ENCODE results near the gene CCDC177. TPM values are rescaled to one million over a fixed set of nuclear protein-coding genes. Genes with fewer than 3 reads are reported as not detected.

CCDC177 gene
- total RNA-seq, 1 donor from 2014 or later = 0.34 TPM

DNA sequence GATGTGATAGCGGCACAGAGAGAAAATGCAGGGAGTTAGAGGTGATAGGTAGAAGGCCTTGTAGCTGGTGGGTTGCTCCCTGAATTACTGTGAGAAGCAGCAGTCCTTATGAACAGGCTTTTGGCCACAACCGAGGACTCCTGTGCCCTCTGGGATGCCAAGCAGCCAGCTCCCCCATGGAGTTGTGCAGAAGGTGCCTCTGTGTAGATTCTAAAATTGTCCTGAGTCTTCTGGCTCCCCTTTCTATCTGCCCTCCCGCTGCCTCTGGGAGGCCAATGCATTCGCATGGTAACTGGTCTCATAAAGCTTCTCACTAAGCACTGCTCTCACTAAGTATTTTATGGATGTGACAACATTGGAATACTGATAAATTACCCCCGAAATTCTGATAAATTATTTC lies 20.7 kb upstream of the CCDC177 start:
- H3K27ac Mint-ChIP-seq = no peak overlapping the region
- no peaks in the 10 kb centered on the region for H3K27me3 Mint-ChIP-seq (ENCODE audit: low read depth)
- H3K9me3 Mint-ChIP-seq = no peaks in the 10 kb centered on the region
- DNase-seq (ENCODE audit: low spot score in 2 of 2, unreplicated experiment in 2 of 2) = no peak
- peaks cover 27% of the 10 kb centered on the region for H3K4me1 Mint-ChIP-seq
- no peak overlapping the region for H3K4me3 Mint-ChIP-seq
- TF ChIP-seq, protein P1, sequence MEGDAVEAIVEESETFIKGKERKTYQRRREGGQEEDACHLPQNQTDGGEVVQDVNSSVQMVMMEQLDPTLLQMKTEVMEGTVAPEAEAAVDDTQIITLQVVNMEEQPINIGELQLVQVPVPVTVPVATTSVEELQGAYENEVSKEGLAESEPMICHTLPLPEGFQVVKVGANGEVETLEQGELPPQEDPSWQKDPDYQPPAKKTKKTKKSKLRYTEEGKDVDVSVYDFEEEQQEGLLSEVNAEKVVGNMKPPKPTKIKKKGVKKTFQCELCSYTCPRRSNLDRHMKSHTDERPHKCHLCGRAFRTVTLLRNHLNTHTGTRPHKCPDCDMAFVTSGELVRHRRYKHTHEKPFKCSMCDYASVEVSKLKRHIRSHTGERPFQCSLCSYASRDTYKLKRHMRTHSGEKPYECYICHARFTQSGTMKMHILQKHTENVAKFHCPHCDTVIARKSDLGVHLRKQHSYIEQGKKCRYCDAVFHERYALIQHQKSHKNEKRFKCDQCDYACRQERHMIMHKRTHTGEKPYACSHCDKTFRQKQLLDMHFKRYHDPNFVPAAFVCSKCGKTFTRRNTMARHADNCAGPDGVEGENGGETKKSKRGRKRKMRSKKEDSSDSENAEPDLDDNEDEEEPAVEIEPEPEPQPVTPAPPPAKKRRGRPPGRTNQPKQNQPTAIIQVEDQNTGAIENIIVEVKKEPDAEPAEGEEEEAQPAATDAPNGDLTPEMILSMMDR (IDR thresholded peaks at IDR 0.05; ENCODE audit: unreplicated experiment) = no peak
- no peaks in the 10 kb centered on the region for H3K36me3 Mint-ChIP-seq

DNA sequence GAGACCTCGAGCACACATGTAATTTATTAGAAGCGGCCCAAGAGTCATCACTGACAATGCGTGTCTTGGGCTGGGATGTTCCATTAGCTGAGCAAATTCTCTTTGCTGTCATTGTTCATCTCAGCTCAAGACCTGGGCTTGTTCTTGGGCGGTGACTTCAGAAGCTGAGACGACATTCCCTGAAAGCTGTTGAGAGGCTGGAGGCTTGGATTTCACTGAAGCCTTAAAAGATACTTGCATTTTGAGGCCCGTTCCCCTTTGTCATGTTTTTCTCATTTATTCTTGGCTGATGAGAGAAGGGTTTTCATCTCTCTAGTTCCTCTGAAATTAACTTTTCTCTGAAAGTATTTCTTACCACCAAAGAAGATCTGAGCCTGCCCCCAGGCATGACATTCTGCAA lies 20.2 kb upstream of the CCDC177 start:
- peaks cover 27% of the 10 kb centered on the region for H3K4me1 Mint-ChIP-seq
- no peaks in the 10 kb centered on the region for H3K36me3 Mint-ChIP-seq
- H3K27ac Mint-ChIP-seq = peak overlapping the region; percentile 76
- no peaks in the 10 kb centered on the region for H3K27me3 Mint-ChIP-seq (ENCODE audit: low read depth)
- H3K4me3 Mint-ChIP-seq = no peak overlapping the region
- H3K9me3 Mint-ChIP-seq = no peaks in the 10 kb centered on the region
- TF ChIP-seq, protein P1 (IDR thresholded peaks at IDR 0.05; ENCODE audit: unreplicated experiment) = no peak
- no peak for DNase-seq (ENCODE audit: low spot score in 2 of 2, unreplicated experiment in 2 of 2)

DNA sequence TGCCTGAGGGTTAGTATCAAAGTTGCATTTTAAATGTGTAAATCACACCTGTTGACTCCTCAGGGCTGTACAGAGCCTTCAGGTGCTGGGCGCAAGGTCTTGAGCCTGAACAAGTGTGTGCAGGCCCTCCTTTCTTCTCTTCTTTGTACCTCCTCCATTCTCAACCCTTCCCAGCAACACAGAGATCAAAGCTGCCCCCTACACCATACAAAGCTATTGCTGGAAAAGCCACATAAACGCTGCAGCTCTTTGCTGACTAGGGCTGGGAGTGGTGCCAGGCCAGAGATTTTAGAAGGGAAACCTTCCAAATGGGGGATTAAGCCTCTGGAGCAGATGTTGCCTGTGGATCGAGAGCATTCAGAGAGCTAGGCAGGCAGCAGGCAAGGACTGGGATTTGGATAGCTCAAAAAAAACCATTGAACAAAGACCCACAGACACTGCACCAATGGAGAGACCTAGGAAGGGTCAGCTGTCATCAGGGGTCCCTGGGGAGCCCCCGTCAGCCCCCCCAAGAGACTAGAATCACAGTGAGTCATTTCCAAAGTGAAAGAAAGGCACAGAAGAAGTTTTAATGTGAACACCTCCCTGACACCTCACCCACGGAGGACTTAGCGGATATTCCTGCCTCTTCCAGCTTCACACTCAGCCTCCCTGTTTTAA lies 18.5 kb upstream of the CCDC177 start:
- peak overlapping the region; percentile 80 for H3K27ac Mint-ChIP-seq
- peak; percentile 48 to 73 for DNase-seq (ENCODE audit: low spot score in 2 of 2, unreplicated experiment in 2 of 2)
- no peaks in the 10 kb centered on the region for H3K27me3 Mint-ChIP-seq (ENCODE audit: low read depth)
- peaks cover 27% of the 10 kb centered on the region for H3K4me1 Mint-ChIP-seq
- H3K4me3 Mint-ChIP-seq = no peak overlapping the region
- H3K9me3 Mint-ChIP-seq = no peaks in the 10 kb centered on the region
- TF ChIP-seq, protein P1 (IDR thresholded peaks at IDR 0.05; ENCODE audit: unreplicated experiment) = no peak
- H3K36me3 Mint-ChIP-seq = no peaks in the 10 kb centered on the region

DNA sequence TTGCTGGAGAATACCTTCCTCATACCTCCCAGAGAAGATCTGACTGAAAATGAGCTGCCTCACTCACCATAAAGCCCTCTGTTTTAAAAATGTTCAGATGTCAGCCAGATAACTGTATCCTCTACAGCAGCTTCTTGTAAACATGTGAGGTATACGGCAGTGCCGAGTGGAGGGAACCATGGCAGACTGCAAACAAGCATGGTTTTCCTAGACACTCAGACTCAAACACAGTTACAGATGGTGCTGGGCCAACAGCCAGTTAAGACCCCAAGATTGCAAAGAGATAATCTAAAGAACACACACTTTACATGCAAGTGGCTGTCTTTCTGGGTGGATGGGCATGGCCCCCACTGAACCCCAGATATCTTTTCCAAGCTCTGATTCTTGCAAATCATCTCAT lies 16.6 kb upstream of the CCDC177 start:
- Mint-ChIP-seq H3K27me3 (ENCODE audit: low read depth) (no peaks in the 10 kb centered on the region), H3K36me3 (no peaks in the 10 kb centered on the region), H3K4me3 (no peak overlapping the region), H3K4me1 (peaks cover 27% of the 10 kb centered on the region), H3K9me3 (no peaks in the 10 kb centered on the region), H3K27ac (no peak overlapping the region)
- TF ChIP-seq, protein P1 (IDR thresholded peaks at IDR 0.05; ENCODE audit: unreplicated experiment) = no peak
- DNase-seq (ENCODE audit: low spot score in 2 of 2, unreplicated experiment in 2 of 2) = no peak

DNA sequence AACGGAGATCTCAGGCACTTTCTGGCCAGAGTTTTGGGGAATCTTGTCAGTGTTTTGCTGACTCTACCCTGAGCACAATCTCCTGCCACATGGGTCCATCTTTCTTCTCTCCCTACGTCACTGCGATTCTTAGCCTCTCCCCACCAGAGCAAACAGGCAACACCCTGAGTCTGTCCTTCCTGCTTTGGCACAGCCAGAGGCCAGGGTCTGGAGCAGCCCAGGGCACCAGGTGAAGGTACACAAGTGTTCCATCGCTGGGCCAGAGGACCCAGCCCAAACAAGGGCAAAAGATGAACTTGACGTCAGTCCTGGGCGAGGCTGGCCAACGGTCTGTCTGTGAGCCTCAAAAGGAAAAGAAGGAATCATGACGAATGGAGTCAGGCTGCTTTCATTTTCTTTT lies 12.7 kb upstream of the CCDC177 start:
- no peak overlapping the region for H3K4me3 Mint-ChIP-seq
- no peak for DNase-seq (ENCODE audit: low spot score in 2 of 2, unreplicated experiment in 2 of 2)
- H3K27me3 Mint-ChIP-seq (ENCODE audit: low read depth) = peaks cover 4% of the 10 kb centered on the region
- H3K4me1 Mint-ChIP-seq = peaks cover 8% of the 10 kb centered on the region
- H3K27ac Mint-ChIP-seq = no peak overlapping the region
- H3K36me3 Mint-ChIP-seq = no peaks in the 10 kb centered on the region
- no peaks in the 10 kb centered on the region for H3K9me3 Mint-ChIP-seq
- TF ChIP-seq, protein P1 (IDR thresholded peaks at IDR 0.05; ENCODE audit: unreplicated experiment) = no peak

All from mesothelial cell of epicardium (in vitro differentiated cells).